Myocyte (in vitro differentiated cells): ENCODE results near the gene OTUD5. TPM values are rescaled to one million over a fixed set of nuclear protein-coding genes. Genes with fewer than 3 reads are reported as not detected.

Source experiments
- DNase-seq: peaks from one replicate; pipeline ENCODE4 v3.0.0-alpha.2; 2012; ENCODE audit warnings: low read depth
- total RNA-seq: library from RNA; depleted of rRNA; stranded (reverse); fragments of >200 nt; gene quantifications from 2 replicates; pipeline ENCODE4 v1.2.3, GENCODE V29; 2014

The OTUD5 gene
- total RNA-seq, 1 donor from 2014 or later: 27.9 TPM

DNA sequence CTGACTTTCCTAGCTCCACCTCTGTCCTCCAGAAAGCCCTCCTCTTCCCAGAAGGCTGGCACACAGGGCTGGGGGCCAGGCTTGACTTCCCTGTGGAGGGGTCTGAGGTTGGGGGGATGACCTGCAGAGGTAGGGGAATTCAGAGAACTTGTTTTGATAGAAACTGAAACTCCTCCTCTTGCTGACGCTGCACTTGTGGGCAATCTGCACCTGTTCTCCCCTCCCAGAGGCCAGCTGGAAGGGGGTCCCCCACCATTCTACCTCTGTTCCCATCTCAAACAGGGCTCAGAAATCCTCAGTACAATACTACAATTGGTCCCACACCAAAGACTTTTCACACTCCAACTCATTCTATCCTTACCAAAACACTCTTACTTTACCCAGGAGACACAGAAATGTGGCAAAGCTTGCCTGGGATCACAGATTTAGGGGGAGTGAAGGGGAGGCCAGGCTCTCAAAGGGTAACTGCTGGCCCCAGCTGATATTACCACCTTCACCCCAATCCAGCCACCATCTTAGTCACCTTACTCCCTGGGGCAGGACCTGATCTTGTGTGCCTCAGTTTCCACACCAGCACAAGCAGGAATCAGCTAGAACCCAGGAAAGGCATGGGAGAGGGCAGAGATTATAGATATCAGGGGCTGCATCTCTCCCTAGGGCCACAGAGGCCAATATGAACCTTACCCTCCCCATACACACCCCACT, 18.5 kb downstream of the OTUD5 start:
- peak; percentile 25 for DNase-seq

DNA sequence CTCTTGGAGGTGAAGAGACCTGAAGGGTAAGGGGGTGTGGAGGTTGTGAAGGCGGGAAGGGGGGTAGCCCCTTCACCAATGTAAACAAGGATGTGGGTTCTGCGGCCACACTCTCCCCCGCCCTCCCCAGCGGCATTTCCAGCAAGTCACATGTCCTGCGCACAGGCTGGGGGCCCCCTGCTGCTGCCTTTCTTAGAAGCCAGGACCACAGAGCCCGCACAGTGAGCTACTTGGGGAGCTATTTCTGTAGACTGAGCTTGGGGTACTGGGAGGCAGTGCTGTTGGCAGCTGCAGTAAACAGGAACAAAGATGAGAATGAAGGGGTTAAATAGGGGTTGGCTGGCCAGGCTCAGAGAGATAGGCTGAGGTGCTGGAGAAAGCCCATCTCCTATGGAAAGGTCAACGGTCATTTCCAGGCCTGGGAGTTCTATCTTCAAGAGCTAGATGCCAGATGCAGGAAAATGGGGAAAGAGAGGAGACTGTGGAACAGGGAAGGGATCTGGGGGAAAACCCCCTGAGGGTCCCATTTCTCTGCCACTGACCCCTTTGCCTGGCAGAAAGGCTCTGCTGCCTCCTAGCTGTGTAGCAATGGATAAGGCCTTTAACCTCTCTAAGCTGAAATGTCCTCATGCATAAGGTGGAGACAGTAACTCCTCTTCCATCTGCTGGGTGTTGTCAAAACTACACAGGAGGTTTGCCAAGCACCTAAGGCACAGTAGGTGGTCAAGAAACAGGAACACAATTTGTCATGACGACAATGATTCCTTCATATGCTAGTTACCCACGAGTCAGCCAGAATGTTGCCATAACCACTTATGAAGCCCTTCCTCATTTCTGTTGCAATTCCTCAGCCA, 20.1 kb downstream of the OTUD5 start:
- DNase-seq: peak; percentile 13

DNA sequence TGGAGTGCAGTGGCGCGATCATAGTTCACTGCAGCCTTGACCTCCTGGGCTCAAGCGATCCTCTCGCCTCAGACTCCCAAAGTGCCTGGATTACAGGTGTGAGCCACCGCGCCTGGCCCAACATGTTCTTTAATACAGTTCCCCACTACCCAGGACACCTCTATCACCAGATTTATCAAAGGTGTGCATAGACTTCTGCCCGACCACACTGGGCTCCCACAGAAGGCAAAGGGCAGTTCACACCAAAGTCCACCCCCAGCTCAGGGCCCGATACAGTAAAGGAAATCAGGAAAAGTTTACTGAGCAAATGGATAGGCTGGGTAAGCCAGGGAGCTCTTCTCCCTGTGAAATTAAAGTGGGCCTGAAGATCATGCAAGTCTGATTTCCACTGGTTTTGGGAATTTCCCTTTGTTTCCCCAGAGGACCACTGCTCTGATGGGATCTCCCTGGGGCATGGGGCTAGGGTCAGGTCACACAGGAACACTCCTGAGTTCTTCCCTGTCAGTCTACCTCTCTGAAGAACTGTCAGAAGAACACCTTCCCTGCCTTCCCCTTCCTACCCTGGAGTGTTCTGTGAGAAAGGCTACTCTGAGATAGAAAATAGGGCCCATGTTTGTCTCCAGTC, 20.9 kb downstream of the OTUD5 start:
- DNase-seq: no peak

DNA sequence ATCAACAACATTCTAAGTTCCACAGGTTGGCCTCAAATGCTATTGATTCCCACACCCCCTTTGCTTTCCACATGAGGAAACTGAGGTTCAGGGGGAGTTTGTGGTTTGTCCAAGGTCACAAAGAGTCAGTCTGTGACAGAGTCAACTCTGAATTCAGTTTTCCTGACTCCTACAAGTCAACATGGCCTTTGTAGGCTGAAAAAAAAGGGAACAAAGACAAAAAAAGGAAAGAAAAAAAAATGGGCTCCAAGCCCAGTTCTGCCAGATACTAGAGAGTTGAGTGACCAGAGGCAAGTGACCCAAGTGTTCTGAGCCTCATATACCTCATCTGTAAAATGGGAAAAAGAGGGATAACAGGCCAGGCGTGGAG, 22.1 kb downstream of the OTUD5 start:
- no peak for DNase-seq

DNA sequence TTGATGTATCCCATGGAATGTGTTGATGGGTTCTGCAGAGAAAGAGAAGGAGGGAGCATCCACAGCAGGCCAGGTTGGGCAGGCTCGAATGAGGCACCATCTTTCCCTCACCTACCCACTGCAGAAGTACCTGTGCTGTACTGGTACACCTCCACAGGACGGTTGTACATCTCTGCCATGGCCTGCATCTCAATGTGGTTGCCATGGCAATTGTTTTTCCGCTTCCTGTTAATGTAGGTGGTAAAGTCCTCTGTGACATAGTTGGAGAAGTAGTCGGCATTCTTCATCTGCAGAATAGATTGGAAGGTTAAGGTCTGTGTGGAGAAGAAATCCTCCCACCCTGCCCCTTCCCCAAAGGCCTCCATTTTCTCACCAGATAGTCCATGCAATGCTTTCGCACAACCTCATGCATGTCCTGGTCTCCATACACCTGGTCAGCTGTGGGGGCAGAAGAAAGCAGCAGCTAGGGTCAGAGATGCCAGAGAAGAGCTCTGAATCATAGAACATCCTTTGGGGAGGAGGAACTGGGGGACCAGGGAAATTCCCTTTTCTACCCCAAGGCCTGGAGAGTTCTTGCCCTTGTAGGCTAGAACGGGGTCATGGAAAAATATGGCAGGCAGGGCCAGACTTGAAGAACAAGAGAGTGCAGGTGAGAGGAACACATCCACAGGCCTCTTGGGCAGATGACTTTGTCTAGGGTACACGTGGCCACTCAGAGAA, 22.7 kb downstream of the OTUD5 start:
- DNase-seq: no peak

DNA sequence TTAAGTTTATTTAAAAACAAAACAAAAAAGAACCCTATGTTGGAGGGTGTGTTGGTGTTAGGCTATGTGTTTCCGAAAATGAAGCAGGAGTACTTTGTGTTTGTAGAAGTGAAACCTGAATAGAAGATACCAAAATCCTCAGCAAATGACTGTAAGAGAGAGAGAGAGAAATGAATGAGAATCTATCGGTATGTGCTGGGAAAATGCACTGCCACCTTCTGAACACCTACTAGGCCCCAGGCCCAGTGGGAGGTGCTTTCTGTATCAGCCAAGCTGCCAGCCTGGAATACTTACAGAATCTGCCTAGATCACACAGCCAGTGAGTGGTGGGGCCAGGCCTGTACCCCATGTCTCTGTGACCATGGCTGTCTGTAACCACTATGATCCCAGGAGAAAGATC, 23.6 kb downstream of the OTUD5 start:
- no peak for DNase-seq

DNA sequence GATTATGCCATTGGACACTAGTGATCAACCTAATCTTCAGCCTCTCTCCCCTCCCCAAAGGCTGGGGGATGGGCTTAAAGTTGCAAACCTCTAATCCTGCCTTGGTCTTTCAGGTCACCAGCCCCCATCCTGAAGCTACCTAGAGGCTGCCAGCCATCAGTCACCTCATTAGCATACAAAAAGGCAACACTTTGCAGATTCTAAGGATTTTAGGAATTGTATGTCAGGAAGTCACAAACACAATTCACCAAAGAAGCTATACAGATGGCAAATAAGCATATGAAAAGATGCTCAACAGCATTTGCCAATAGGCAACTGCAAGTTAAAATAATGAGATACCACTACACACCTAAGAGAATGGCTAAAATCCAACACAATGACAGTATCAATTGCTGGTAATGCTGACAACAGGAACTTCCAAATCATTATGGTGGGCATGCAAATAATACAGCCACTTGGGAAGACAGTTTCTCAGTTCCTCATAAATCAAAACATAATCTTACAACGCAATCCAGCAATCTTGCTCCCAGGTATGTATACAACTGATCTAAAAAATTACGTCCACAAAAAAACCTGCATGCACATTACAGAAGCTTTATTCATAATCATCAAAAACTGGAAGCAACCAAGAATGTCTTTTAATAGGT, 29.5 kb downstream of the OTUD5 start:
- no peak for DNase-seq

DNA sequence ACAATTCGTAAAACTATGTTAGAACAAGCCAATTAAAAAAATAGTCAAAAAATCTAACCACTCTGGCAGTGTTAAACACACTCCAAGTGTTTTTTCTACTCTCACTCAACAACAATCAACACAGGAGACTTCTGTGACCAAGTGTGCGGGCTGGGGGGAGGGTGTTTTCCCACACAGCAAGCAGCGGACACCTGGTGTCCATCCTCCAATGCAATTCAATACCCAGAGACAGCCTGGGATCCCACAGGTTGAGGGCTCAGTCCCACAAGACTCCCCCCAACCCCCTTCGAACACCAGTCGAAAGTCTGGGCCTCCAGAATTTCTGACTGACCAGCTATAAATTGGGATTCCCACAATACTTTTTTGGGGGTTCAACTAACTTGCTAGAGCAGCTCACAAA, 30.3 kb downstream of the OTUD5 start:
- DNase-seq: no peak

DNA sequence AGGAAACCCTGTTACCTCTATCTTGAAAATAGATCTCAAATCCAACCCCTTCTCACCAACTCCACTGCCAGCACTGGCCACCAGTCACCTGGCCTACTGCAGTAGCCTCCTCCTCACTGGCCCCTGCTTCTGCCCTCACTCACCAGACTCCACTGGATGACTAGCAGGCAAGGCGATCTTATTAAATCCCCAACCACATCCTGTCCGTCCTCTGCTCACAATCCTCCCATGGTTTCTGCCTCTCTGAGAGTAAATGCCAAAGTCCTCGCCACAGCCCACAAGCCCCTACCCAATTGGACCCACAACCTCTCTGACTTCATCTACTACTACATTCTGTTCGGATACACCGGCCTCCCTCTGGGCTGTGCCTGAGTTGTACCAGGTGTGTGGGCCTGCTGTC, 33.1 kb downstream of the OTUD5 start:
- DNase-seq: no peak

DNA sequence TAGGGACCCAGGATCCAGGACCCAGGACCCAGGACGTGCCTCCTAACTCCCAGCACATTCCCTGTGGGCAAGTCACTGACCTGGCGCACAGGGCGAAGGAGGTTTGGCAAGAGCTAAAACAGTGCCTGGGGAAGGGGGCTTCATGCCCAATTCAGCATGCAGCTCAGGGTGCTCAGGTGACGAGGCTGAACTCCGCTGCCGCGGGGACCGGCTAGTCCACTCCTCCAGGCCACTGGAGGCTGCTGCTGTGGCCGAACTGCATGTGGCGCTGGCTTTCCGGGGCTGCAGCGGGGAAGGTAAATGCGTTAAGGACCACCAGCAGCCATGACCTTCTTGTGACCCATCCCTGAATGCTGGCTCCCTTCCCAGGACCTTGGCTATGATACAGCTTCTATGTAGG, 33.6 kb downstream of the OTUD5 start:
- DNase-seq: no peak

DNA sequence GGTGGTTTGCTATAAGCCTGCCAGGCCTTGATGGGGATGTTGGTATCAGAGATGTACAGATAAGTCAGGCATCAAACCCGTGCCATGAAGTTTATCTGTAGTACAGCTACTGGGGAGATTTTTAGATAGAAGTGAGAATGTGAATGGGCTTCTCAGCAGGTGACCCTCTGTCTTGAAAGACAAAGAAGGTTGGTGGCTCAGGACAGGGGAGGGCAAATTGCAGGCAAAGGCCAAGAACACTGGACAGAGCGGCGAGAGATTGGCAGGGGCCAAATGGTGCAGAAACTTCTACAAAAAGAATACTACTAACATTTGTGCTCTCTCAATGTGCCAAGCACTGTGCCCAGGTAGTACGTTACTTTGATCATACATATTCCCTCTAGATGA, 36.7 kb downstream of the OTUD5 start:
- DNase-seq: no peak

DNA sequence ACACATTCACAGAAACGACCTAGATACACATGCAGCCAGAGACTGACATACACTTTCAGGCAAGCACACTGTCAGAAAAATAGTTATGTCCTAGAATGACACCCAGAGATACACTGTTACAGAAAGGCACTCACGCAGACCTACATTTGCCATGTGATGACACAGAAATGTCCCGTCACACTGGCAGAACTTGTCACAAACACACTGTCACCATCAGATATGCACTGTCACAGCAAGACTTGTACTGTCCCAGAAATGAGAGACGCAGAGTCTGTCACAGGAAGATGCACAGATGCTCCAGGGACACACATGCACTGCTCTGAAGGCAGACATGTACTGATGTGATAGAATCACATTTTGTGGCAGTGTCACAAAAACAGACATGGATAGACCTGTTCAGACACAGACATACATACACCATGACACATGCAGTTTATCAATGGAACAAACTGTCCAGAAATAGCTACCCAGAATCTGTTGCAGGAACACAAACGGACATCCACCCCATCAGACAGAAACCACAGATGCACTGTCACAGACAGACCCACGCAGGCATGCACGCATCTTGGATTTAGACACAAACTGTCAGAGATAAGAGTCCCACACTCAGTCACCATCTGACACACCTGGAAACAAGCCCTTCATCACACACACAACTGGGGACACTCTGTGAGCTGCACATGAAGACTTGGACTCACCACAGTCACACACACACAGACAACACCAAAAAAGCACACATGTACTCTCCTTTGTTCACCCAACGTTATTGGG, 37.3 kb downstream of the OTUD5 start:
- DNase-seq: no peak

DNA sequence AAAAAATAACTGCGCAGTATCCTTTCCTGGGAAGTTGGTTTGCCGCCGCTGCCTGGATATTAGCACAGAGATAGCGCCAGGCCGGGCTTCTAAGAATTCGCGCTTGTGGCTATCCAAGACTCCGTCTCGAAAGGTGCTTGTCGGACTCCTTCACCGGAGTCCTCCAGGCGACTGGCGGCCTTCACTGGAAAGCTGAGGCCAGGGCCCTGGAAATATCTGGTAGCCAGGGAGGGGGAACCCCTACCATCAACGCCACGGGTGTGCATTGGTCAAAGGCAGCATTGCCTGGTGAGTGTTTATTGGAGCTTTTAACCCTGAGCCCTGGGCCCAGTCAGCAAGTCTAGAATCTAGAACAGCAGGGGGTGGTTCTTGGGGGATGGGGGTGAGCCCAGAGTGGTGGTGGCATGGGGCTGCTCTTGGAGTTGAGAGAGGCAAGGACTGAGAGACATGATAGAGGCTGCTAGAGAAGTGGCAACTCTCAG, 38.0 kb downstream of the OTUD5 start:
- DNase-seq: no peak

DNA sequence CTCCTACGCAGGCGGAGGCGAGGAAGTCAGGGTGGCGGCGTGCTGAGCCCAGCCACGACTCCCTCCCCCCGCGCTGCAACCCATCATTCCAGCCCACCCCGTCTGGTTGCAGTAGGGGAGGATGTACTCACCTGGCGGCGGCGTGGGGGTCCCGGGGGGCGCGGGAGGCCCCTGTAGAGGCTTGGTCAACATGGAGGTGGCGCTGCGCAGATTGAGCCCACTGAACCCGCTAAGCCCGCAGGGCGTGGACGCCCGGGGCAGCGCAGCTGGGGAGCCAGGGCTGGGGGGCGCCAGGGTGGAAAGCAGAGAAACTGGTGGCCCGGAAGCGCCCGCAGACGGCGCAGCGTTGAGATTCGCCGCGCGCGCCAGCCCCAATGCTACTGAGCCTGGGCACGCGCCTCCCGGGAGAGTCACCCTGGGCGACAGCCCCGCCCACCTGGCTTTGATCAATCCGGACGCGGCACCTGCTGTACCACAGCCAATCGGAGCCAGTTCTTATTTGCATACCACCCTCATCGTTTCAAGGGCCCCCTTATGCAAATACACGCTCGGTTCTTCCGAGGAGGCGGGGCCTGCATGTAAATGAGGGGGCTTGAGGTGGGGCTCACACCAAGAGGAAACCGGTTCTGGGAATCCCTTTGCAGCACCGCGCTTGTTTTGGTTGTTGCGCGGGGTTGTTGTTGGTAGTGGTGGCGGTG, 38.6 kb downstream of the OTUD5 start, which contains the start of gene PIM2:
Gene PIM2 (minus strand): TSS at position 382 of the 698 bp plus-strand sequence. CDS start 190 bp downstream, at position 192.
- DNase-seq: peak; percentile 83

DNA sequence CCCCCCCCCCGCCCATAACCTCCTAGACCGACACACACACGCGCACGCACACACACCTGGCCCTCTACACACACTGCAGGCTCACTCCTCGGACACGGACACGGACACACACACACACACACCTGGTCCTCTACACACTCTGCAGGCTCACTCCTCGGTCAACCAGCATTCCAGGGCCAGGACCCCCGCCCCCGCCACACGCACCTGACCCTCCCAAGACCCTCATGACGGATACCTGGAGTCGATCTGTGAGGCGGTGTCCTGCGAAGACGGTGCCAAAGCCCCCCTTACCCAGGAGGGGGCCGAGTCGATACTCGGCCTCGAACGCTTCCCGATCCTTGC, 39.1 kb downstream of the OTUD5 start:
- DNase-seq: no peak

DNA sequence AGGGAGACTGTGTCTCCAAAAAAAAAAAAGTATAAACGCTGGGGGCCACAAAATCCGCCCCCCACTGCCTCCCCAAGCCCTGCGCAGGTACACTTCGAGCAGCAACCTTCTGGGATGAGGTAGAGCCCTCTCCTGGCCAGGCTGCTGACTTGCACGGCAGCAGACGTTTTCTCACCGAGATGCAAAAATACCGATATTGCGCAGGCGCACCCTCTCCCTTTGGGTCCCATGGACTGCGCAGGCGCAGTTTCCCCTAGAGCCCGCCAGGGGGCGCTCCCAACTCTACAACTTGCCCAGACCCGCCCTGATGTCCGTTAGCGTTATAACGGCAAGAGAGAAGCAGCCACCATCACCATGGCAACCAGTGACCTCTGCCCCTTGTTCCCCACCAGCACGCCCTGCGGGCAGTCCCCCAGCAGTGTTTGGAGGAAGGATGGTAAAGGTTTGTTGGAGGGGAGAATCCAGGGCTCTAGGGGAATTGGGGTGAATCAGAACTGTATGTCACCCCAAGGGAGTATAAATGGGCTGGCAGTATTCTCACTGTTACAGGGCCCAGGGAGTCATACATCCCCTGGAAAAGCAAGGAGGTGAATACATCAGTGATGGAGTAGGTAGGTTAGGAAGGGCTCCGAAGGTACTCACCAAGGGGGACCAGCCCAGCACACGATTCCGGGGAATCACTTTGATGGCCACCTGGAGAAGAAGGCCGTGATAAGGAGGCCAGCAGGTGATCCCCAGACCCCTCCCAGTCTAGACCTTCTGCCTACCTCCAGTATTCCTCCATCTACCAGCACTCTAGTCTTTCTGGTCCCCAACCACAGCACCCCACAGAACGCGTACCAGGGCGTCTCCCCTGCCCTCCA, 40.0 kb downstream of the OTUD5 start:
- peak; percentile 87 for DNase-seq

DNA sequence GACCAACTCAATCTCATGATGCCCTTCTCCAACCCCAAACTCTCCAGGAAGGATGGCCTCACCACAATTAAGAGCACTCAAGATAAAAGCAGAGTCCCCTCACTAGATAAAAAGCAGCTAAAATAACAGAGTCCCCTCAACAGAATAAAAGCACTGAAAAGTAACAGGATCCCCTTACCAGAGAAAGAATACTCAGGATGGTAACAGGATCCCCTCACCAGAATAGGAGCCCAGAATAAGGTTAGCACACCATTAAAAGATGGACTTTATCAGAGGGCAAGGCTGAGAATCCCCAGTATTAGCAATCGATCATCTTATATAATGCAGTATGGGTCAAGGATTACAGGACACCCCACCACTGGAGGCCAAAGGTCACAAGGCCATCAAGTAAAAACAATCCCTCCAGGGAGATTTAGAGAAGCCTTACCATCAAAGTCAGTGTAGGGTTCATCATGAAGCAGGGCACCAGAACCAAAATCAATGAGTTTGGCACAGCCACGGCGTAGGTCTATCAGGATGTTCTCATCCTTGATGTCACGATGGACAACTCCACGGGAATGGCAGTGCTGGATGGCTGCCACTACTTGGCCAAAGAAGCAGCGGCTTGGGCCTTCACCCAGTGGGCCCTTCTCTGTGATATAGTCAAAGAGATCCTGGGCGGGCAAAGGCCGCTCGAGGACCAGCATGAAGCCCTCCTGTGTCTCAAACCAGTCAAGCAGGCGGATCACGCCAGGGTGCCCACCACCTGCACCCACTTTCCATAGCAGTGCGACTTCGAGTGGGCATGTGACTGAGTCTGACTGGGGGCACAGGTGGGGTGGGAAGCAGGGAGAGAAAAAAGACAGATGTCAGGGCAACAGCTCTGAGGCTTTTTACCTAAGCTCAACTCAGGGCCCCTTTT, 42.6 kb downstream of the OTUD5 start:
- DNase-seq: no peak
